ENCODE data around the gene DCLRE1A.

The DCLRE1A gene

GRCh38 chr10:113854013-113854760 lies at the start of gene DCLRE1A, which contains the start of gene NHLRC2:
DCLRE1A (minus strand) TSS chr10:113854082; CDS start chr10:113853182, 900 bp downstream.
NHLRC2 (plus strand) TSS chr10:113854661; CDS start chr10:113854873, 212 bp downstream.
- peak; percentile 37 for DNase-seq (ENCODE audit: low read depth, low spot score)

- no peak for DNase-seq (ENCODE audit: low read depth, low spot score)
These were observed 46.2 kb upstream of the DCLRE1A start for GRCh38 chr10:113899952-113900598.

DNA sequence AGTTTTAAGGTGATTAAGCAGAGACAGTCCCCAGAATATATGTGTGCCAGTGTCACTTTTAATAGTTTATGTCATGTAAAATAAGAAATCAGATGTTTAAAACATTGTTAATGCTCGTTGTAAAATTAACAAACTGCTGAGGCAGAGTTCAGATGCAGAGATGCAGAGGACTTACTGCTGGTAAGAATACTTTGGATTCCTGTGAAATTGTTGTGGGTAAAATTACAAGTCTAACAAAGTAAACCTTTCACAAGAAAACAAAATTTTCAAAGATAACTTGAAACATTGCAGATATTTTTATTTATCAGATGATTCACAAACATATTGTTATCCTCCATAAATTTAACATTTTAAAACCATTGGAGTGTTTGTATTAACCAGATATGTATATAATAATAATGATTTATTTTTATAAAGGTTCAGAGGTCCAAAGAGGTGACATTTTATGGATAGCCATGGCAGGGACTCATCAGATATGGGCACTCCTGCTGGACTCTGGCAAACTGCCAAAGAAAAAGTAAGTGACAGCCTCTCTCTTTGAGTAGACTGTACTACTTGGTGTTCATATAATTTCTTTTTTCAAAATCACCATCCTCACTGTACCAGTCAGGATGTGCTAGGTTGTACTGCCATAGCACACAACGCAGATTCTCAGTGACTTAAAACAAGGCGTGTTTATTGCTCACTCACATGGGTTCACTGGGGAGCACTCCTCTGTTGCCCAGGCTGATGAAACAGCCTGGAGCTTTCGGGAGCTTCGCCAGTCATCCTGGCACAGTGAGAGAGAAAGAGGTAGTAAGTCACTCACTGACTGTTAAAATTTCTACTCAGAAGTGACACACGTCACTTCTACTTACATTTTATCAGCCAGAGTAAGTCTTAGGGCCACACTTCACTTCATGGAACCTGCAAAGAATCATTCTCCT lies 44.1 kb upstream of the DCLRE1A start:
- DNase-seq (ENCODE audit: low read depth, low spot score): no peak

DNA sequence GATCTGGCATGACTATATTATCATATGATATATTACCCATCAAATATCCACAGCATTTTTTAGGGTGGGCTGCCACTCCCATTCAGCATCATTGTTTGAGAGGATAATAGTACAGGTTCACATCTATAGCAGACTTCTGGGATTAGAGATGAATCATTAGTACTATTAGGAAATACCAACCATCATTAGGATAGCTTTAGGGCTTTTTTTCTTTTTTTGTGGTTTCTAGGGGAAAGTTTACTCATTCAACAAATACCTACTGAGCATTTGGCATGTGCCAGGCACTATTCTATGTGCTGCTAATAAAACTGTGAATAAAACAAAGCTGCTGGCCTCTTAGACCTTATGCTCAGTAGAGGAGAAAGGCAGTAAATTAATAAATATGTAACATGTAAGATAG lies 41.1 kb upstream of the DCLRE1A start:
- DNase-seq (ENCODE audit: low read depth, low spot score): no peak

DNA sequence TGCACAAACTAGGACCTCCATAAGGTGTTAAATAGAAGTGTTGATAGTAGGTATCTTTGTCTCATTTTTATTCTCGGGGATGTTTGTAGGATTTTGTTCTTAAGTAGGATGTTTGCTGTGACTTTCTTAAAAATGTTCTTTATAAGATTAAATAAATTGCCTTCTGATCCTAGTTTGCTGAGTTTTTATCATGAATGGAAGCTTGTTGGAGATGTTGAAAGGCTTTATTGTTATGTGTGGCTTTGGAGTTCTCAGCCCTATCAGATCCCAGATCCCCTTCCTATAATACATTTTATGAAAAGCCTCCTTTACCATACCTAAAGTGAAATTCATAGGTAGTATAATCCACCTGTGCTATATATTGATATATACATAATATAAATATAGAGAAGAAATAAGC lies 40.7 kb upstream of the DCLRE1A start:
- no peak for DNase-seq (ENCODE audit: low read depth, low spot score)

GRCh38 chr10:113893570-113893969 lies 39.7 kb upstream of the DCLRE1A start:
- no peak for DNase-seq (ENCODE audit: low read depth, low spot score)

GRCh38 chr10:113891476-113891875 lies 37.6 kb upstream of the DCLRE1A start:
- DNase-seq (ENCODE audit: low read depth, low spot score): no peak

DNA sequence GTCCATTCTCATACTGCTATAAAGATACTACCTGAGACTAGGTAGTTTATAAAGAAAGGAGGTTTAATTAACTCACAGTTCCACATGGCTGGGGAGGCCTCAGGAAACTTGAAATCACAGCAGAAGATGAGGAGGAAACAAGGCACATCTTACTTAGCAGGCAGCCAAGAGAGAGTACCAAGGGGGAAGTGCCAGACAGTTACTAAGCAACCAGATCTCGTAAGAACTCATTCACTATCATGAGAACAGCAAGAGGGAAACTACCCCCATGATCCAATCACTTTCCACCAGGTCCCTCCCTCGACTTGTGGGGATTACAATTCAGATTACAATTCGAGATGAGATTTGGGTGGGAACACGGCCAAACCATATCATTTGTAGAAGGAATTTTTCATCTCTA lies 36.9 kb upstream of the DCLRE1A start:
- no peak for DNase-seq (ENCODE audit: low read depth, low spot score)

GRCh38 chr10:113889911-113890310 lies 36.0 kb upstream of the DCLRE1A start:
- no peak for DNase-seq (ENCODE audit: low read depth, low spot score)

GRCh38 chr10:113882240-113882639 lies 28.4 kb upstream of the DCLRE1A start:
- DNase-seq (ENCODE audit: low read depth, low spot score): no peak

GRCh38 chr10:113880236-113880635 lies 26.4 kb upstream of the DCLRE1A start:
- no peak for DNase-seq (ENCODE audit: low read depth, low spot score)

GRCh38 chr10:113879691-113880090 lies 25.8 kb upstream of the DCLRE1A start:
- no peak for DNase-seq (ENCODE audit: low read depth, low spot score)

DNA sequence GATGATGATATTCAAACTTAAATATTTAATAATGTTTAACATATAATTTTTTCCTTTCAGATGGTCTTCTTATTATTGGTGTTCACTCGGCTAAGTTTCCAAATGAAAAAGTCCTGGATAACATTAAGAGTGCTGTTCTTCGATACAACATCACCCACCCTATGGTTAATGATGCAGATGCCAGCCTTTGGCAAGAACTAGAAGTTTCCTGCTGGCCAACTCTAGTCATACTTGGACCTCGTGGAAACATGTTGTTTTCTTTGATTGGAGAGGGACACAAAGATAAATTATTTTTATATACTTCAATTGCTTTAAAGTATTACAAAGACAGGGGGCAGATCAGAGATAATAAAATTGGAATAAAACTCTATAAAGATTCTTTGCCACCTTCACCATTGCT lies 22.6 kb upstream of the DCLRE1A start:
- DNase-seq (ENCODE audit: low read depth, low spot score): no peak

- DNase-seq (ENCODE audit: low read depth, low spot score): no peak
These were observed 21.3 kb upstream of the DCLRE1A start for GRCh38 chr10:113875212-113875611.

DNA sequence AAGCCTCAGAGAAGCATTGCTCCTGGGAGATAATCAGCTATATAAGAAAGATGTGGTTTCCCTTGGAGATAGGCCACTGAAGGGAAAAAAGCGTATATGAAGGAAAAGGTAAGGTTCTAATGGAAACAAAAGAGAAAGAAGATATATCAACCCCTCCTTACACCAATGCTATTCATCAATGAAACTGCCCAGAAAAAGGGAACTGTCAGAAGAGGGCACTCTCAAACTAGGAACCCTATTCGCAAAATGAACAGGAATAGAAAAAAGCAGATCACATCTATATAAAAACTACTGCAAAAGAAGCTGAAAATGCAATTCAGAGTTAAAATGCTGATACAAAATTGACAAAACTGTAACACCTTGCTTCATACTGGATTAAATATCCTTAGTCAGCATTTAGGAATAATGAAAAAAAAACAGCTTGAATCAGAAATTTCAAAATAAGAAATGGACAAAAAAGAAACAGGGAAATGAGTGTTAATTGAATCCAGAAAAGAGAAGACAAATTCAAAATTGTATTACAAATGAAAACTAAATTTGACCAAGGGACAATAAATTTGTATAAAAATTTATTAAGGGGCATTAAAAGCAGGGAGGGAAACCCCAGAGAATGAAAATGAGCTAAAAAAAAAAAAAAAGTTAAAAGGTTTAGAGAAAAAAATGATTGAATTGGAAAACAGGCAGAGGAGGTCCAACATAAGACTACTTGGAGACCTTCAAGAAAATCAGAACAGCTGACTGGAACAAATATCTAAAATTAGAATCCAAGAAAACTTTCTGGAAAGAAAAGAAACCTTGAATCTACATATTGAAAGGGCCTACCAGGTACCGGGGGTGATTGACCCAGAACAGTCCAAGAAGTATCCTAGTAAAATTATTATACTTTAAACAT lies 18.5 kb upstream of the DCLRE1A start:
- no peak for DNase-seq (ENCODE audit: low read depth, low spot score)

GRCh38 chr10:113869789-113870188 lies 15.9 kb upstream of the DCLRE1A start:
- DNase-seq (ENCODE audit: low read depth, low spot score): no peak

DNA sequence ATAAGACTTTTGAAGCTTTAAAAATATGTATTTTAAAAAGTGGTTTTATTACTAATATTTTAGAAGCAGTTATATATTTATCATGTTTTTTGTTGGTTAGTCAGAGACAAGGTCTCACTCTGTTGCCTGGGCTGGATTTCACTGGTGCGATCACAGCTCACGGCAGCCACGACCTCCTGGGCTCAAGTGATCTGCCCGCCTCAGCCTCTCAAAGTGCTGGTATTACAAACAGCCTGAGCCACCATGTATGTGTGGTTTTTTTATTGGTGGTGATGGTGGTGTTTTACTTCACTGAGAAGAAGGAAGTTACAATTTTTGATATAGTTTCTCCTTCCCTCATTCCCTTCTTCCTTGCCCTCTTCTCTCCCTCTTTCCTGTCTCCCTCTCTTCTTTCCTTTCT lies 14.0 kb upstream of the DCLRE1A start:
- no peak for DNase-seq (ENCODE audit: low read depth, low spot score)

DNA sequence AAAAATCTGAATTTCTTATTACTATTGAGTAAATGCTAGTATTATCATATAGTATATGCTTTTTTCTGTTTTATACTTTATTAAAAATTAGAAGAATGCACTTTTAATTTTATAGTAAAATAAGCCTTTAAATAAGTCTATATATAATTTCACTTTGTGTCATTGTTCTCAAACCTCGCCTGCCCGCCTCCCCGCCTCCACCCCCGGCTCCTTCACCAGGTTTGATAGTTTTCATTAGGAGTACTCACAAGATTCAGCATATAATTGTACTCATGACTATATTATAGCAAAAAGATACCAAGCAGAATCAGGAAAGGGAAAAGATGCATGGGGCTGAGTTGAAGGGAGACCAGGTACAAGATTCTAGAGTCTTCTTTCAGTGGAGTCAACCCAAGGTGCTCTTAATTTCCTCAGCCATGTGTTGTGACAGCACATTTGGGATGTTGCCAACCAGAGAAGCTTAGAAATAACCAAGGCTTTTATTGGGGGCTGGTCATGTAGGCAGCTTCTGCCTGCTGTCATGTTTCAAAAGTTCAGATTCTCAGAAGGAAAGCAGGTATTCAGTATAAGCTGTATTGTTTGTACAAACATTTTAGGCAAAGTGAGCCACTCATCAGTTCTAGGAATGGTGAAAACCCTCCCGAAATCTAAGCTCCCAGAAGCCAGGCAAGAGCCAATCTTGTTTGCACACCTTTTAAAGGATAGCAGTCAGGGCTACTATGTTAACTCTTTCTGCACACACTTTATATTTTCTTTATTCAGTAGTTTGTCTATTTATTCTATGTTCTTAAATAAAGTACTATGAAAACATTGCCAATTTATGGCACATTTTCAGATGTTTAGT lies 12.9 kb upstream of the DCLRE1A start:
- DNase-seq (ENCODE audit: low read depth, low spot score): no peak

DNA sequence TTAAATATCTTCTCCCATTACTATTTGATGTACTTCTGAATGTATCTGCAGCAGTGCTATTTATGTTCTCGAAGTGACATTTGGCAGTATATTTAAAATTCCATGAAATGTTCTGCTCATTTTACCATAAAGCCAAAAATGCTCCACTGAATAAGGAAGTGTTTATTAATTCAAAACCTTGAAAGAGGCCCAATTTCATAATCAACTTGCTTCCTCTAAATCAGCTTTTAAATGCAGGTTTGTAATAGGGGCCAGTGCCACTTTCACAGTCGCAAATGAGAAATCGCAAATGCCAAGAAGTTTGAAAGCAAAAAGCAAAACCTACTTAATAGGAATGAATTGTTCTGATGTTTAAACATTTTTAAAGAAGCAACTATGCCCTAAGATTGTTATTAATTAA lies 12.0 kb upstream of the DCLRE1A start:
- DNase-seq (ENCODE audit: low read depth, low spot score): no peak

DNA sequence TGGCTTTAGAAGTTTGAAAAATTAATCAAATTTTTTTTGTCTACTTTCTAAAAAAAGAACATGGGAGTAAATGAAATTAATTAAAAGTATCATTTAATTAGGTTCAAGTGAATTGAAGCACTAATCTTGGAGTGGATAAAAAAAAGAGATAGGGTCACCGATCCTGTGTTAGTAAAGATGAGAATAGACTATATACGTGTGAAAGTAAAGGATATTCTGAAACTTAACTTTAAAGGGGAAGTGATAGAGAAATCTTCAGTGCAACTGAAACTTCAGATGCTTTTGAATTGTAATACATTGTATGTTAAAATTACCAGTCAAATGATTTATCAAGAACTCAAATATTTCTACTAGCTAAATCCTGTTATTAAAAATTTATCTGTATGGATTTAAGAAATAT lies 5.4 kb upstream of the DCLRE1A start:
- no peak for DNase-seq (ENCODE audit: low read depth, low spot score)

Data from activated CD4-positive, CD25-positive, alpha-beta regulatory T cell treated with anti-CD3 and anti-CD28 coated beads, Interleukin-2, amount 50 U/mL, for 16 hours (primary cell).